ENCODE data around the gene BCL7B.
"Not testable (repeated sequence)": the region's sequence is repeated elsewhere in the genome, so short reads cannot be mapped to it uniquely, and the experiment has no call there.

- TF ChIP-seq EZH2 (IDR thresholded peaks at IDR 0.05; ENCODE audit: low read depth, unreplicated experiment); CTCF (conservative IDR thresholded peaks at IDR 0.05; ENCODE audit: low read depth in 2 of 2); EZH2phosphoT487 (IDR thresholded peaks at IDR 0.05; ENCODE audit: unreplicated experiment); CREB1 (CRISPR knock-in tag; IDR thresholded peaks at IDR 0.05; ENCODE audit: low read depth); ZNF331 (CRISPR knock-in tag; IDR thresholded peaks at IDR 0.05; ENCODE audit: low read depth); NANOG (IDR thresholded peaks at IDR 0.05; ENCODE audit: borderline replicate concordance); POLR2AphosphoS5 (IDR thresholded peaks at IDR 0.05; ENCODE audit: low read depth); ETS1 (IDR thresholded peaks at IDR 0.05); REST (IDR thresholded peaks at IDR 0.05; ENCODE audit: unreplicated experiment); JUNB (IDR thresholded peaks at IDR 0.05; ENCODE audit: unreplicated experiment); ZNF462 (CRISPR knock-in tag; IDR thresholded peaks at IDR 0.05); ZNF114 (CRISPR knock-in tag; IDR thresholded peaks at IDR 0.05): not testable (repeated sequence)
Measured at GRCh38 chr7:73495507-73495906, 62.0 kb downstream of the BCL7B start.
